Fibroblast of lung (primary cell): ENCODE results near the gene KIF25. TPM values are rescaled to one million over a fixed set of nuclear protein-coding genes. Genes with fewer than 3 reads are reported as not detected.

Experiments
- DNase-seq, 2 donors: peaks; one replicate each; pipeline versions ENCODE4 v3.0.0 to v3.0.0-alpha.2; 2010; ENCODE audit warnings: low read depth in 2 of 2
- H2AFZ ChIP-seq: 2 replicates; pipeline ENCODE4 v1.5.1; 2012; ENCODE audit warnings: low read length, control low read depth, inconsistent platforms
- H3K27ac ChIP-seq: 2 replicates; pipeline ENCODE4 v1.5.1; 2011; ENCODE audit warnings: low read length, control low read depth; ENCODE audit not compliant: insufficient read depth
- H3K27me3 ChIP-seq: 2 replicates; pipeline ENCODE4 v1.5.1; 2011; ENCODE audit warnings: mild to moderate bottlenecking, low read length; ENCODE audit not compliant: control insufficient read depth, insufficient read depth
- H3K36me3 ChIP-seq: 2 replicates; pipeline ENCODE4 v1.5.1; 2011; ENCODE audit warnings: low read length; ENCODE audit not compliant: control insufficient read depth, insufficient read depth
- H3K4me1 ChIP-seq: 2 replicates; pipeline ENCODE4 v1.5.1; 2011; ENCODE audit warnings: low read length; ENCODE audit not compliant: control insufficient read depth, insufficient read depth; ENCODE audit errors: extremely low read depth
- H3K4me2 ChIP-seq: 2 replicates; pipeline ENCODE4 v1.5.1; 2011; ENCODE audit warnings: low read length, control low read depth; ENCODE audit not compliant: insufficient read depth; ENCODE audit errors: extremely low read depth
- H3K4me3 ChIP-seq, 4 experiments: fragments of 200-600 bp in 1 of 4; sonication (generic) in 1 of 4; replicated peaks in 1 of 4; 2 replicates each; pipeline ENCODE4 v1.5.1; 2011 to 2016; ENCODE audit warnings: low read length in 4 of 4, low read depth in 3 of 4, mild to moderate bottlenecking in 3 of 4, control low read depth in 2 of 4, inconsistent platforms in 1 of 4, mixed read lengths in 1 of 4; ENCODE audit not compliant: insufficient read depth in 1 of 4; ENCODE audit errors: control extremely low read depth in 1 of 4
- H3K79me2 ChIP-seq: 2 replicates; pipeline ENCODE4 v1.5.1; 2012; ENCODE audit warnings: mild to moderate bottlenecking, low read length, inconsistent platforms; ENCODE audit not compliant: control insufficient read depth, insufficient read depth
- H3K9ac ChIP-seq: 2 replicates; pipeline ENCODE4 v1.5.1; 2011; ENCODE audit warnings: mild to moderate bottlenecking, low read length, control low read depth; ENCODE audit not compliant: insufficient read depth
- H3K9me3 ChIP-seq: 2 replicates; pipeline ENCODE4 v1.5.1; 2012; ENCODE audit warnings: low read depth, low read length; ENCODE audit not compliant: control insufficient read depth, insufficient read depth
- H4K20me1 ChIP-seq: 2 replicates; pipeline ENCODE4 v1.5.1; 2011; ENCODE audit warnings: low read length; ENCODE audit not compliant: control insufficient read depth, insufficient read depth; ENCODE audit errors: extremely low read depth
- CTCF ChIP-seq, 2 donors: IDR thresholded peaks in 1 of 2; conservative IDR thresholded peaks in 1 of 2; 1 replicate in 1 of 2; 2 replicates in 1 of 2; pipeline ENCODE4 v1.5.1; 2011 to 2012; ENCODE audit warnings: low read length in 2 of 2, control low read depth in 1 of 2, inconsistent platforms in 1 of 2, low read depth in 1 of 2, mild to moderate bottlenecking in 1 of 2
- EZH2 ChIP-seq: IDR thresholded peaks from 2 replicates; pipeline ENCODE4 v1.5.1; 2012; ENCODE audit warnings: low read length, control low read depth, mild to moderate bottlenecking; ENCODE audit errors: missing control alignments
- polyA plus RNA-seq, 2 donors: library from polyadenylated mRNA; depleted of rRNA in 1 of 2; stranded (reverse) in 1 of 2; unstranded in 1 of 2; fragments of >200 nt; gene quantifications; 2 replicates each; pipeline ENCODE4 v1.2.1, GENCODE V29; 2011 to 2012; ENCODE audit warnings: missing spikeins in 1 of 2
- total RNA-seq: library from RNA; depleted of rRNA; stranded (reverse); fragments of >200 nt; gene quantifications from 2 replicates; pipeline ENCODE4 v1.2.1, GENCODE V29; 2014

The KIF25 gene
- total and polyA plus RNA-seq, 2 donors (not counting 1 experiment from before 2014, with no cell fraction given), result 0.33 TPM; not detected in 1

GRCh38 chr6:168018664-168019063 lies 21.2 kb downstream of the KIF25 start:
- no peak for TF ChIP-seq CTCF (conservative IDR thresholded peaks at IDR 0.05 in 1 of 2, IDR thresholded peaks at IDR 0.05 in 1 of 2; ENCODE audit: low read depth in 1 of 2, low read length in 2 of 2)
- TF ChIP-seq EZH2, result no peak
- Histone ChIP-seq H3K4me2 (no peak overlapping the region), H3K4me3 (no peak overlapping the region), H4K20me1 (no peaks in the 10 kb centered on the region), H3K27ac (no peak overlapping the region), H3K79me2 (no peaks in the 10 kb centered on the region), H3K36me3 (no peaks in the 10 kb centered on the region), H3K9me3 (no peaks in the 10 kb centered on the region), H2AFZ (no peak overlapping the region), H3K27me3 (peaks cover 7% of the 10 kb centered on the region), H3K4me1 (no peaks in the 10 kb centered on the region), H3K9ac (no peak overlapping the region)
- DNase-seq, result no peak

- Histone ChIP-seq H3K9ac (no peak overlapping the region), H3K9me3 (no peaks in the 10 kb centered on the region), H3K4me1 (no peaks in the 10 kb centered on the region), H2AFZ (no peak overlapping the region), H3K27ac (no peak overlapping the region), H3K4me2 (no peak overlapping the region), H3K79me2 (no peaks in the 10 kb centered on the region), H3K4me3 (no peak overlapping the region), H3K36me3 (no peaks in the 10 kb centered on the region), H4K20me1 (no peaks in the 10 kb centered on the region), H3K27me3 (peaks cover 7% of the 10 kb centered on the region)
- no peak for DNase-seq
- TF ChIP-seq EZH2 (no peak), CTCF (conservative IDR thresholded peaks at IDR 0.05 in 1 of 2, IDR thresholded peaks at IDR 0.05 in 1 of 2; ENCODE audit: low read depth in 1 of 2, low read length in 2 of 2) (no peak)
Measured at GRCh38 chr6:168020242-168020641, 22.8 kb downstream of the KIF25 start.

- Histone ChIP-seq H3K9me3 (no peaks in the 10 kb centered on the region), H2AFZ (no peak overlapping the region), H3K27ac (no peak overlapping the region), H3K9ac (no peak overlapping the region), H3K4me2 (no peak overlapping the region), H3K4me1 (no peaks in the 10 kb centered on the region), H3K27me3 (peaks cover 4% of the 10 kb centered on the region), H4K20me1 (no peaks in the 10 kb centered on the region), H3K79me2 (no peaks in the 10 kb centered on the region), H3K4me3 (no peak overlapping the region), H3K36me3 (no peaks in the 10 kb centered on the region)
- TF ChIP-seq CTCF (conservative IDR thresholded peaks at IDR 0.05 in 1 of 2, IDR thresholded peaks at IDR 0.05 in 1 of 2; ENCODE audit: low read depth in 1 of 2, low read length in 2 of 2) (no peak), EZH2 (no peak)
- no peak for DNase-seq
Measured at GRCh38 chr6:168021581-168021980, 24.1 kb downstream of the KIF25 start.
